HG03457 (cell line): ENCODE results near the gene ARID5B.

Experiments used
- ATAC-seq: cut with Tn5 transposase; IDR thresholded peaks from one replicate; pipeline ENCODE4 v1.9.1; 2021; ENCODE audit warnings: moderate number of reproducible peaks; ENCODE audit not compliant: unreplicated experiment

The ARID5B gene

DNA sequence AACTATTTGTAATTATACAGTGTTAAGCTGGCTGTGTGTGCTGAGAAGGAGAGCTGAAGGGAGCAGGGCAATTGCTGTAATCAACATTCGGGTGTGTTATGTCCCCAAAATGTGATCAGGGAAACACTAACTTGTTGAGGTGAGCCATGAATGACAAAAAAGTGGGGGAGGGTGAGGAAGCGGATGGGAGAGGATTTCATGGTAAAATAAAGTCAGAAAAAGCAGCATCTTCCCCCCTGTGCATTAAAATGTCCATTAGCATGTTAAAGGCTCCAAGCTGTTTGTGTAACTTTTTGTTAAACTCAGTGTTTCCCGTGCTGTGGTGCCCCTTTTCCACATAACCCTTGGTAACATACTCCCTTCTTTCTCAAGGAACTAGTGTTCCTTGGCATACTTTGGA is 84.9 kb downstream of the ARID5B start:
- ATAC-seq, result no peak

DNA sequence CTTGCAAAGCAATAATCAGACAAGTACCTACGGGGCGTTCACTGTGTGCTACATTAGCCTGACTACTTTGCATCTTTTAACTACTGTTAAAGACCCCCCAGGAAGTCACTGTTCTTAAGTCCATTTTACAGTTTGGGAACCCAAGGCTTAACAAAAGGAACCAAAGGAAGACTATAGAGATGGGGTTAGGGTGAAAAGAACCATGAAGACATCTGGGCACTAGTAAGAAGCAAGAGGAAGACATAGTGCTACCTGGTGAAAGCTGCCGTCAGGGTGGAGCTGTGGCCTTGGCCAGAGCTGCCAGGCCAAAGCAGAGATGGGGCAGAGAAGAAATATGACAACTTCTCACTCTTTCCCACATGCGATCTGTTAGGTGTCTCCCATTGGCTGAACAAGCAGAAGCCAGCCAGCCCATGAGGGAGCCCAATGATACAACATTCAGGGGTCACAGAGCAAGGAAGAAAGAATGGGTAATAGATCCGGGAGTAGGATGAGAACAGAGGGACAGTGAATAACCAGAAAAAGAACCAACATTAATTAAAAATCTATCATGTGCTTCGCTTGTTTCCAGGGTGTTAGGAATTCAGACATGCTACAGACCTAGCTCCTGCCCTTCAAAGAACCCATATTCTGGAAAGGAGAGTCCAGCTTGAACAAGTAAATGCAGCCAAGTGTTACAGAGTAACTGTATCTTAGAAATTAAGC is 85.4 kb downstream of the ARID5B start:
- no peak for ATAC-seq

DNA sequence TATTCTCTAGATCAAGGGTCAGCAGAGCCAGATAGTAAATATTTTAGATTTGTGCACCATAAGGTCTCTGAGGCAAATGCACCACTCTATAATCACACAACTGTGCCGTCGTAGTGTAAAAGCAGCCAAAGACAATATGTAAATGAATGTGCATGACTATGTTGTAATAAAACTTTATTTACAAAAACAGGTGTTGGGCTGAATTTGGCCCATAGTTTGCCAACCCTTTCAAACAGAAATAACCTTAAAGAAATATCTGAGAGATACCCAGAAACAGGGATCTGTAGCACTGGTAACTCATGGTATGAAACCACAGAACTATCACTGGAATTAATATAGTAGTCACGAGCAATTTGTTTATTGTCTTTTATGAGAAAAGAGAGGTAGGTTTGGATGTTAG is 86.0 kb downstream of the ARID5B start:
- peak; percentile 14 for ATAC-seq

DNA sequence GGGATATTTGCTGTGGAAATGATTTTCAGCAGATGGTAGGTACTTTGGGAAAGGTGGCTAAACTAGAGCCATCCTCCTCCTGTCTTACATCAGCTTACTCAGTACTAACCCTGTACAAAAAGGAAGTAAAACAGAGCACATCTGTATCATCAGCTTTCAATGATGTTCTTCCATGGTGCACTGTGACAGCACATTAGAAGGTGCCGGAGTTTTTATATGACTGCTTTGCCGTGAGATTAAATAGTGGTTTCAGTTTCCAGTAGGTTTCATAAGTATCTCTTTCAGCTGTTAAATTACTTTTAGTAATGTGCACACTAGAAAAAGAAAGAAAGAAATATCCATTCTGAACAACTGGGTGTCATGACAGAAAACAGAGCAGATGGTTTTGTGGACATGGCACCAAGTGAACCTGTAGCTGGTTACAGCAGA is 86.5 kb downstream of the ARID5B start:
- peak; percentile 97 for ATAC-seq

DNA sequence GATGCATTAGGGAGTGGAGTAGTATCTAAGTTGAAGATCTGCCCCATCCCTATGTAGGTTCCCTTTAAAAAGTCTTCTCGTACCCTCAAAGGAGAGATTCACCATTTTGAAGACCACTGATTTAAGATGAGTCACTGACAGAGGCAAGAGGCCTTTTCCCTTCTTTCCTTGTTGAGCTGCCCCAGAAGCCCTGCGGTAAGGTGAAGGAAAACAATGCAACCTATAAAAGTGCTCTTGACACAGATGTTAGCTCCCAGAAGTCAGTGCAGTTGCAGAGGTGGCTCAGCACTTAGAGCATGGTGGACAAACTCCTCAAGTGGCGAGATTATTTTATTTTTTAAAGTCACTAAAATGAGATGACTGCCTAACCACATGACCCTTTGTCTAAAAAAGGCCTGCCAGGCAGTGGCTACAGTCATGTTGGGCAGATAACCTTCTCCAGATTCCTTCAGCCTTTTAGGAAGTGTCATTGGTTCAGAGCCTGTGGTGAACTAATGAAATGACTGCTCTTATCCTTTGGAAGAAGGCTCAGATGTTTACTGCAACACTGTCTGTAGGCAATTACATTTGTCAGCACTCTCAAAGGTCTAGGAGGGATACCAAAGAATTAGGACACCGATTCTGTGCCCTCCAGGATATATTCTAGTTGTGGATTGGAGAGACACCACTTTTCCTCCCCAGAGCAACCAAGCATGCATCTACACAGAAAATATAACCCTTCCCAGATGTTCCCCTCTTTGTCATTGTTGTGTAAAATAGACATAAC is 88.7 kb downstream of the ARID5B start:
- ATAC-seq, result no peak

DNA sequence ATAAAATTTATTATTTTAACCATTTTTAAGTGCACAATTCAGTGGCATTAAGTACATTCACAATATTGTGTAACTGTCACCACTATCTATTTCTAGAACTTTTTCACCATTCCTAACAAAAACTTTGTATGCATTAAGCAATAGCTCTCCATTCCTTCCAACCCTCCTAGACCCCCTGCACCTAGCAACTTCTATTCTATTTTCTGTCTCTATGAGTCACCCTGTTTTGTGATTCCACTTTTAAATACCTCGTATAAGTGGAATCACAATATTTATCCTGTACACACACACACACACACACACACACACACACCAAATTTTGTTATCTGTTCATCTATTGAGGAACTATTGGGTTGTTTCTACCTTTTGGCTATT is 89.2 kb downstream of the ARID5B start:
- no peak for ATAC-seq

DNA sequence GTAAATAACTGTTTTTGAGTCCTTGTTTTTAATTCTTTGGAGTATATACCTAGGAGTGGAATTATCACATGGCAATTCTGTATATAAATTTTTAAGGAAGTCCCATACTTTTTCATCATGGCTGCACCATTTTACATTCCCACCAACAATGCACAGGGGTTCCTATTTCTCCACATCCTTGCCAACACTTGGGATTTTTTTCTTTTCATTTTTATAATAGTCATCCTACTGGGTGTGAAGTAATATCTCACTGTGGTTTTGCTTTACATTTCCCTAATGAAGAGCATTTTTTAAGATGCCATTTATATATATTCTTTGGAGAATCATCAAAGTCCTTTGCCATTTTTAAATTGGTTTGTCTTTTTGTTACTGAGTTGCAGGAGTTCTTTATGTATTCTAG is 89.7 kb downstream of the ARID5B start:
- no peak for ATAC-seq

DNA sequence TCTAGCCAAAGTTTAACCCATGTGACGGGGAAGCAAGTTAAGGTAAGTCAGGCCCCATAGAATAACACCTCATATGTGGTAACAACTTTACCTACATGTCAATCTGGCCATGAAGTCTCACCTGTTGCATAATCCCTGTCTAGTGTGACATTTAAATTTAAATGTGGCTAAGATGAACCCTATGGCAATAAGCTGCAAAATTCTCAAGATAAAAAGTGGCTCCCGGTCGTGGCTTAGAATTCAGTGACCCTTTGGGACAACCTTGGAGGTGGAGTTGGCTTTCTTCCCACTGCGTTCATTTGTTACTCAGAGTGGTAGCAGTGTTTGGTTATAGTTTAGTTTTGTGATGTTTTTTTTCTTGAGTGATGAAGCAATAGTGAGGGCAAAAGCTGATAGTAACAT is 90.6 kb downstream of the ARID5B start:
- no peak for ATAC-seq

DNA sequence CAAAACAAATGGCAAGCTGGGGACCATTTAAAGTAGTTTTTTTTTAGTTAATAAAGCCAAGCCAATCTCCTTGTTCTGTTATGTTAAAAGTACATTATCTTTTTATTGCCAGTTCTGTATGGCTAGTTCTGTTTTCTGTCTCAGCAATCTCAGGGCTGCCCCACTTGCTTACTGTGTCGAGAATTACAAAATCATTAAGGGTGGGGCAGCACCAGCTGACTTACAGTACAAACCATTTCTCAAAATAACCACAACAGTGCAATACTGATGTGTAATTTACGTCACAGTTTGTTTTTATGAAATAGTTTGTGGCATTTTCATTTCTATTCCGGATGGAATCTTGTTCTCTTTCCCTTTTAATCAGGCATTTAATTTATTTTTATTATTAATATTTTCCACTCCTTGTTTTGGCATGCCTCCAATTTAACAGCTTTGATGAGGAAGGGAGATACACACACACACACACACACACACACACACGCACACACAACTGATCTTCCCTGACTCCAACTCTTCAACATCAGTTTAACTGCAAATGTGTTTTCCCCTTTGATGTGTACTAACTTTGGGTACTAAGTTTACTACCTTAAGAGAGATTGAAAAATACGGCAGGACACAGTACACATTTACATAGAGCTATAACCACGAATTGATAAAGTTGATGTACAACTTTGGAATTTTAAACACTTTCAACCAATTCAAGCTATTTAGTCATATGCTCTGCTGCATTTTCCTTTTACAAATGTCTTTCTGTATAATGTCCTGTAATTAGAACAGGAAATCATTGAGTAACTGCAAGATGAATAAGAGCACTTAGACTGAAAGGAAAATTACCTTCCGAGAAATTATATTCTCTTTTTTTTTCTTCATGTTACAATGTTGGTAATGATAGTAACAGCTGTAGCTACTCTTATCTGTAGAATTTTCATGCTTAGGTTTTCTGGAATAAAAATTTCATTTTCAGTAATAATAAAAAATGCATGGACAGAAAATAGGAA is 91.5 kb downstream of the ARID5B start:
- no peak for ATAC-seq

DNA sequence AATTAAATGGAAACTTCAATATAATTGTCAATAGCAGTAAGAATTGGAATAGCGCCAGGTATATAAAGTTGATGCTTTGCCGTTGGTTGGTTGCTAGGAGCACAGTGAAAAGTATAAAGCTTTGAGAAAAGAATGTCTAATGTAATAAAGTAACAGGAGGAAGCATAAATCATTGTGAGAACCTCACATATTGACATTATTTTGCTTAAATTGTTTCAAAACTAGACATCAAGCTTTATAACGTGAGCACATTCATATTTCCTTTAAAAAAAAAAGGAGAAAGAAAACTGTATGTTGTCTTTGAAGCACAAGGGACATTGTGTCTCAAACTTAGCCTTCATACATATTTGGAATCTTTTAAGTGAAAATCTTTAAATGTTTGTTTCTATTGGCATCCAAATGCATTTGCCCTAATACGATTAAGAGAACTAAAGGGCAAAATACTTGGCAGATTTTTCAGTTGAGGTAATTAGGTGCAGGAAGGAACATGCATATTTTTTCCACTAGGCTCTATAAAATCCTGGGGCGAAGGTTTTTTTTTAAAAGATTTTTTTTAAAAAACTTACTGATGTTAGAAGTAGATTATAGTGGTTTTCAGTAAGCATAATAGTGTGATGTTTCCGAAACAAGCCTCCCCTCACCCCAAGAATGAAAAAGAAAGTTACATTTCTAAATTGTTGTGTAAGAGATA is 92.4 kb downstream of the ARID5B start:
- no peak for ATAC-seq

DNA sequence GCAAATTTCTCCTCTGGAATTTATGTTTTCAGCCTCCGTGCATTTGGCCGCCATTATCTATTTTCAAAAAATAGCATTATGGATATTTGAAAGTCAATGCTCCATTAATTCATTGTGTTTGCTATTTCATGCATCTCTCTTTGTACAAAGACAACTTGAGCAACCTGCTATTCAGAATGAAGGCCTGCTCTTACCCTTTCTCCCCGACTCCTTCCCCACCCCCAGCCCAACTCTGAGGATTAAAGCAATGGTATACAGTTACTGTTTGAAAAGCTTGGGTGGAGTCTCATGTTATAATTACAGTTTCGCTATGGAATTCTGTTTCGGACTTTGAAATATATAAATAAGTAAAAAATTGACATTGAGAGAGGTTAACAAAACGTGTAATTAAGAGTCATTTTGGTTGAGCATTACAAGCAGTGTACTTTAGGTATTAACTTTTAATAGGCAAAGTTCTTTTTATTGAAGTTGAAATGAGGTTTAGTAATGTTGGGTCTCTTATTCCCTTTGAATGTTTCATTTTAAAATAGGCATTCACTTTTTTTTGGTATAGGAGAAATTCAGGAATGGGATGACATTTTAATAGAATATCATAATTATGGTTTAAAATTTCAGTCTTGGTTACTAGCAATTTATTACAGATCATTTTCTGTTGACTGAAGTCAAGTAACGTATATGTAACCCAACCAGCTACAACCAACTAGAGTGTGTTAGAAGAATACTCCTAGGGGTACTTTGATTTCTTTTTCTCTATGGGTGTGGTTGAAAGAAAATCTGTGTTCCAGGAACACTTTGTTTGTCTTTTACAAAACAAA is 93.1 kb downstream of the ARID5B start:
- no peak for ATAC-seq

DNA sequence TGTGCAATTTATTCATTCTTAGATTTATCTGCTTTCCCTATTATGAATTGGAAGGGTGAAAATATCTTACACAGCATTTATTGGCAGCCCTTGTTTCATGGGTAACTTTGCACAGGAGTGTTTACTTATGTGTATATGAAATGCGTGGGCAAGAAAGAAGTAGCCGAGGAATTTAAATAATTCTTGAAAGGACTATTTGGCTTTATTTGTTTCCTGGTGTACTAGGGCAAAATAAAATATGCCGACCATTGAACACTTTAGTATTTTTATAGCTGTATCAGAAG is 93.7 kb downstream of the ARID5B start:
- ATAC-seq, result no peak

DNA sequence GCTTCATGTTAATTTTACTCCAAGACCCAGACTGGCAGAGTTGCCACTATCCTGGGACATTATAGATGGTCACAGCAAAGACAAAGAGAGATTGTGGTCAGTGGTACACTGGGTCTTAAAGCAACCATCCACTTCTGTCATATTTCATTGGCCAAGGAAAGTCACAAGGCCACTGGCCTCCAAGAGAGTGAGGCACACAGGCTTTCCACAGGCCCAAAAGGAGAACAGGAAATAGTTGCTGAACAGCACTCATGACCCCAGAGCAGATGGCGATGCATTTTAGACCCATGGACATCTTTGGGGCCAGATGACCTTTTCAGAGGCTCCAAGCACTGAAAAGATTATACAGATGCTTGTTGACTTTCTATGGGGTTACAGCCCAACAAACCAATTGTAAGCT is 97.4 kb downstream of the ARID5B start:
- ATAC-seq, result no peak

DNA sequence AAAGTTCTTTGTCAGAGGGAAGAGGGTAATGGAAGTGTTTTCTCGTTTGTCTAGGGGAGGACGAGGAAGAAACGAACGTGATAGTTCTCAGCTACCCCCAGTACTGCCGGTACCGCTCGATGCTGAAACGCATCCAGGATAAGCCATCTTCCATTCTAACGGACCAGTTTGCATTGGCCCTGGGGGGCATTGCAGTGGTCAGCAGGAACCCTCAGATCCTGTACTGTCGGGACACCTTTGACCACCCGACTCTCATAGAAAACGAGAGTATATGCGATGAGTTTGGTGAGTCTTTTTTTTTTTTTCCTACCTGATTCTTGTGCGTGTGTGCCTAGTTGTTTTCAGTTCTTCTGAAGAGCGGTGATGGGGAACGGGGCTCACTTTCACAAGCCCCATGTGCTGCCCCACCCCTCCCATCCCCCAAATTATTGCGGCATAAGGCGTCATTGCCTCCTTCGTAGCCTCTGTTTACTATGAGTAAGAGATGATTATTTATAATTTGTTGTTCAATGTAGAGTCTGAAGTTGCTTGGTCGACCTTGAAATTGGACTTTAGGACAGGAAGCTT is 98.6 kb downstream of the ARID5B start:
- peak; percentile 61 for ATAC-seq

DNA sequence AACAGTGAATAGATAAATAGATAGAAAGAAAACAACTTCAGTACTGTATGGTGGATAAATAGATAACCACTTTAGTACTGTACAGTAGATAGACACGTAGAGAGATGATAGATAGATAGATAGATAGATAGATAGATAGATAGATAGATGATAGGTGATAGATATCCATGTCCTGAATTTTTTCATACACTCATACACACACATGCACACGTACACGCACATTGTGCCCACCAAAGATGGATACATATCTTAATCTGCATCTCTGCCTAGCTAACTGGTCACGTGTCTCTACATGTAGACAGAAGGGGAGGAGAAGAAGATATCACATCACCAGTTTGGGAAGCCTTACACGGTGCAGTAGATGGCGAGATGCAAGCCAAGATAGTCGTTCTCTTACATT is 99.2 kb downstream of the ARID5B start:
- ATAC-seq, result no peak

DNA sequence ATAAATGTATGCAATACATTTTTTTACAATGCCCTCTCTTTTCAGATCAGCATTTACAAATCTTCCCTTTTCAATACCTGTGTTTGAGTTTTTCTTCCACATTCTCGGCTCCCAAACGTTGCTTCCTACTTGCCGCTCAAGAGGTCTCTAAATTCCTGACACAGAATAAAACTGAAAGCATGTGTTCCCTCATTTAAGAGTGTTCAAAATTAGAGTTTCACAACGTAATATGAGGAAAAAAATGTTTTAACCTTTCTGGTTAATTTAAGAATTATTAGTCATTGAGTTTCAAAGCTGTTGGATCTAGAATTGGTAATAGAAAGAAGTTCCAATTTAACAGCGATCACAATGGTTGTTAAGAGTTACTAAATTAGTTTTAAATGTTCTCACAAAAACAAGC is 100.4 kb downstream of the ARID5B start:
- ATAC-seq, result no peak

DNA sequence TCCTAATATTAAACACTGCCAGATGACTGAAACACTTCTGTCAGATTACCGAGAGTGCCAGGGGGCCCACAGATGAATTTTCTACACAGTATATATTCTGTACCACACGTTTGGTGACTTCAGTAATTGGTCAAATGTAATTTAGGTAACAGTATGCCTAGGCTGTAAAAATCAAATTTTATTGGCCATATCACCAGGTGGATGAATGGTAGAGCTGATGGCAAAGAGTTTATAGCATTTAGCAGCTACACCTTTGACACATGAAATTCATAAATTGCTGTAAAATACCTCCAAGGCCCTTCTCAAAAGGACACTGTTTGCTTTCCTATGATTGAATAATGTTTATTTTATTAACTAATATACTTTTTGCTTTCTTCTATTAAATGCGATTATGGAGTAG is 101.3 kb downstream of the ARID5B start:
- ATAC-seq, result no peak

DNA sequence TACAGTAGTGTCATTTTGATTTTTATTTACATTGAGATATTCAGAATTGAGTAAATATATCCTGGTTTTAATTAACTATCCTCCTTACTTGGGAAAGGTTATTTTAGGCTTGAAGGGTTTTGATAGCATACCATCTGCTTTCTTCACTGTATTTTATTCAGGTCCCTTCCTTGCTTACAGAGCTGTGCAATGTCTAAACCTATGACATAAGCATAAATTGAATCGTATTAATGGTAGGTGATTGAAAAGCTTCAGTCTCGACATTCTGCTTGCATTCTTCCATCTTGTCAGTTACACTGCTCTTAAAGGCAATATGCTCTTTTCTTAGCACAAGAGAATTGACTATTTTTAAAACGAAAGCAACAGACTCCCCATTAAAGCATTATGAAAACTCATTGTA is 102.5 kb downstream of the ARID5B start:
- ATAC-seq, result no peak

DNA sequence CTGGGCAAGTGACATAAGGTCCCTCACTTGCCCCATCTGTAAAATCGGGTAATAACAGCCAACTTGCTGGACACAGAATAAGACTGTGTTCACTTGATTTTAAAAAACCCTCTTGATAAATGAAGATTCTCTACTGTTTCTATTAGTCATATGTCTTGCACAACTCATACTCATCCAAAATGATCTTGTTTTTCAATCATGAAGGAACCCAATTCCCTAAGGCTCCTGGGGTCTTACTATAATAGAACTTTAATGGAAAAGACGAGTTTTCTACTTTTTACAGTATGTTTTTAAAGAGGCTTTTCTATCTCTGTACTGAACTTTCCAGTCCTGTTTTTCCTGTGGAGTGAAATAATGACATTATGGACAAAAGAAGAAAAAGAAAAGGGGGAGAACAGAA is 103.8 kb downstream of the ARID5B start:
- no peak for ATAC-seq

DNA sequence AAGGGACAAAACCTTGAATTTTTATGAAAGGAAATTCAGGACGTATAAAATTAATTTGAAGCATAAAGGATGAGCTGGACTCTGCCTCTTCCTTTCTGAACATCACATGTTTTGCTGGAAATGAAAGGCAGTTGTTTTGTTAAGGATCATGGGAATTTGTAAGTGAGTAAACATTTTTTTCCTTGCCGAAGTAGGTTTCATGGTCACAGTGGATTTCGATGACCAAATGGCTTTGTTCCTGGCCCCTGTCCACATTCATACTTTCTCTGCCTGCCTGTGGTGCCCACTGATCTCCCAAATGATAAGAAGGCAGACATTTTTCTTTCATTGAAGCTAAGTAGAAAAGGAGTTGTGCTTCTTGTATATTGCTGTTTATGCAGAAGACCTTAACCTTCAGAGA is 104.2 kb downstream of the ARID5B start:
- ATAC-seq, result no peak
